Calu3 (cell line): ENCODE data around the gene ATG9A. TPM values are rescaled to one million over a fixed set of nuclear protein-coding genes. Genes with fewer than 3 reads are reported as not detected.
A peak's percentile ranks its signal among the peaks of the same experiment; 100 is the strongest.

ENCODE experiments used
- BruUV-seq: library from RNA; stranded (reverse); fragments of 400-500 nt; replicated peaks from 2 replicates; lab custom pipeline; 2021; lab: Mats Ljungman, UMichigan
- CTCF ChIA-PET: fragments of 300-600 bp; sonication (Branson Sonifier 250); formaldehyde crosslinking; loops from one replicate; lab custom pipeline; 2022; ENCODE audit warnings: antibody characterized with exemption; lab: Charles Lee
- DNase-seq: peaks from one replicate; pipeline ENCODE4 v3.0.0; 2022
- H3K27ac Mint-ChIP-seq: one replicate; pipeline ENCODE4 v1.8.0; 2022; ENCODE audit warnings: mixed read lengths; ENCODE audit not compliant: unreplicated experiment
- H3K27me3 Mint-ChIP-seq: one replicate; pipeline ENCODE4 v1.8.0; 2022; ENCODE audit warnings: mixed read lengths; ENCODE audit not compliant: unreplicated experiment
- H3K36me3 Mint-ChIP-seq: one replicate; pipeline ENCODE4 v1.8.0; 2022; ENCODE audit warnings: mild to moderate bottlenecking, moderate library complexity, mixed read lengths; ENCODE audit not compliant: insufficient read depth, unreplicated experiment
- H3K4me1 Mint-ChIP-seq: one replicate; pipeline ENCODE4 v1.8.0; 2022; ENCODE audit warnings: mild to moderate bottlenecking, low read depth, mixed read lengths; ENCODE audit not compliant: unreplicated experiment
- H3K4me3 Mint-ChIP-seq: one replicate; pipeline ENCODE4 v1.8.0; 2022; ENCODE audit warnings: mild to moderate bottlenecking, low read depth, moderate library complexity, mixed read lengths; ENCODE audit not compliant: unreplicated experiment
- H3K9me3 Mint-ChIP-seq: one replicate; pipeline ENCODE4 v1.8.0; 2022; ENCODE audit warnings: low read depth, mixed read lengths; ENCODE audit not compliant: unreplicated experiment
- intact Hi-C: fragments of 100-400 bp; cut with micrococcal nuclease; formaldehyde crosslinking; loops from one replicate; pipeline ENCODE4 v1.10.0; 2022; ENCODE audit not compliant: unreplicated experiment
- total RNA-seq: library from RNA; stranded (reverse); gene quantifications from 2 replicates; pipeline ENCODE4 v1.2.3, GENCODE V29; 2022
- TF ChIP-seq, protein P1 (sequence below): fragments of 200-600 bp; IDR thresholded peaks from one replicate; pipeline ENCODE4 v1.8.0; 2022; ENCODE audit warnings: antibody characterized with exemption; ENCODE audit not compliant: unreplicated experiment

ATG9A gene
- total RNA-seq, 1 experiment from 2014 or later = 42.4 TPM

DNA sequence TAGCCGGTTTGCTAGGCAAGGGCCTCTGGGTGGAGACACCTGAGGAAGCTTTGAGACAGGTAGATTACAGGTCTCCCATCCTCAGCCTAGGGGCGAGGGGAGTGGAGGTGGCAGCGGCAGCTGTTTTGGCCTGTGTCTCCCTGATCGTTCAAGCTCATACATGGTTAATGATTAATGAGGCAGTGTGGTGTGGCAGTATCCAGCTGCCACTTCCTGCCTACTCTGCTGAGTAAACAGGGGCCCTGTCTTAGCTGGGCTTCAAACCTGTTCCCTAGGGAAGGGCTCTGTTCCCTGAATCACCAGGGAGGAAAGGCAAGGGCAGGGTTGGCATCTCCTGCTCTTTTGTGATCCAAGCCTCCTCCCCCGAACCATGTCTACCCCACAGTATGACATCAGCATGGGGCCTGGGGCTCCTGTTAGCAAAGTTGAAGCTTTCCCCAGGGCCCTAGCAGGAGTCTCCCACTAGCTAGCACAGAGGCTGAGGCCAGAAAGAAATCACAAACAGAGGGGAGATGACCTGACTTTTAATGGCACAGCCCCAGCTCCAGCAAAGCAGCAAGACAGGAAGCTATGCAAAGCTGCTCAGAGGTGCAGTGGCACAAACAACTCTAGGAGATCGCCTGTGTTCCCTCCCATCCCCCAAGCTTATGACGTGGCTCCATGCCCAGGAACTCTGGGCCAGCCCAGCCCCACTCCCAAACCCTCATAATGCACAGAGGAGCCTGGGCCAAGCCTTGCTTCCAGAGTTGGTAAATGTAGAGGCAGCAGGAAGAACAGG, 20.0 kb upstream of the ATG9A start:
- TF ChIP-seq, protein P1, sequence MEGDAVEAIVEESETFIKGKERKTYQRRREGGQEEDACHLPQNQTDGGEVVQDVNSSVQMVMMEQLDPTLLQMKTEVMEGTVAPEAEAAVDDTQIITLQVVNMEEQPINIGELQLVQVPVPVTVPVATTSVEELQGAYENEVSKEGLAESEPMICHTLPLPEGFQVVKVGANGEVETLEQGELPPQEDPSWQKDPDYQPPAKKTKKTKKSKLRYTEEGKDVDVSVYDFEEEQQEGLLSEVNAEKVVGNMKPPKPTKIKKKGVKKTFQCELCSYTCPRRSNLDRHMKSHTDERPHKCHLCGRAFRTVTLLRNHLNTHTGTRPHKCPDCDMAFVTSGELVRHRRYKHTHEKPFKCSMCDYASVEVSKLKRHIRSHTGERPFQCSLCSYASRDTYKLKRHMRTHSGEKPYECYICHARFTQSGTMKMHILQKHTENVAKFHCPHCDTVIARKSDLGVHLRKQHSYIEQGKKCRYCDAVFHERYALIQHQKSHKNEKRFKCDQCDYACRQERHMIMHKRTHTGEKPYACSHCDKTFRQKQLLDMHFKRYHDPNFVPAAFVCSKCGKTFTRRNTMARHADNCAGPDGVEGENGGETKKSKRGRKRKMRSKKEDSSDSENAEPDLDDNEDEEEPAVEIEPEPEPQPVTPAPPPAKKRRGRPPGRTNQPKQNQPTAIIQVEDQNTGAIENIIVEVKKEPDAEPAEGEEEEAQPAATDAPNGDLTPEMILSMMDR = no peak
- H3K27me3 Mint-ChIP-seq = no peaks in the 10 kb centered on the region
- no TSS peak for BruUV-seq
- H3K9me3 Mint-ChIP-seq = no peaks in the 10 kb centered on the region
- H3K36me3 Mint-ChIP-seq = peaks cover 76% of the 10 kb centered on the region
- CTCF ChIA-PET = interaction anchor here (0.7 to 2.6 kb wide), 7 partner anchors 20 to 138 kb away, joined by 3 to 26 read pairs (median 5); partner anchors contain the start of genes ANKZF1, ATG9A, DNAJB2 and DNPEP
- H3K4me1 Mint-ChIP-seq = peaks cover 48% of the 10 kb centered on the region
- peak overlapping the region; percentile 96 for H3K27ac Mint-ChIP-seq
- peak overlapping the region; percentile 54 for H3K4me3 Mint-ChIP-seq
- peak; percentile 83 for DNase-seq
- intact Hi-C loops = loop anchor here (1.0 kb wide), 1 partner anchor 30 kb away; the partner anchor contains the start of gene DNAJB2

DNA sequence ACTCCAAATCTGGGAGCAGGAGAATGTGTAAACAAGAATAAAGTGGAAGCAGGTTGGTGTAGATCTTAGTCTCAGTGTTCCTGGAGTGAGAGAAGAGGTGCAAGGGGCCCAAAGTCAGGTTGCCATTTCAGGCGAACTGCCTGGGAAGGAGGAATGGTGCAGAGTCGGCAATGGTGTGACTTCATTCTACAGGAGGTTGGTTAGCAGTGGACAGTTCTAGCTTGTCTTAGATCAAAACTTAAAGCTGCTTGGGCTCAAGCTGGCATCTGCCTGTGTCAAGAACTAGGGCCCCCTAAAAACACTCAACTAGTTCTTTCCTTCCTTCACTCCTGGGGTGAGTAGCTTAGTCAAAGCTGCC, 19.4 kb upstream of the ATG9A start:
- no peaks in the 10 kb centered on the region for H3K27me3 Mint-ChIP-seq
- H3K36me3 Mint-ChIP-seq = peaks cover 71% of the 10 kb centered on the region
- intact Hi-C loops = loop anchor here (1.0 kb wide), 1 partner anchor 30 kb away; the partner anchor contains the start of gene DNAJB2
- no TSS peak for BruUV-seq
- H3K9me3 Mint-ChIP-seq = no peaks in the 10 kb centered on the region
- peaks cover 48% of the 10 kb centered on the region for H3K4me1 Mint-ChIP-seq
- TF ChIP-seq, protein P1 = no peak
- no peak for DNase-seq
- peak overlapping the region; percentile 54 for H3K4me3 Mint-ChIP-seq
- CTCF ChIA-PET = interaction anchor here (0.7 to 2.6 kb wide), 6 partner anchors 19 to 139 kb away, joined by 3 to 26 read pairs (median 5); partner anchors contain the start of genes ANKZF1, ATG9A, DNAJB2 and DNPEP
- peak overlapping the region; percentile 96 for H3K27ac Mint-ChIP-seq

DNA sequence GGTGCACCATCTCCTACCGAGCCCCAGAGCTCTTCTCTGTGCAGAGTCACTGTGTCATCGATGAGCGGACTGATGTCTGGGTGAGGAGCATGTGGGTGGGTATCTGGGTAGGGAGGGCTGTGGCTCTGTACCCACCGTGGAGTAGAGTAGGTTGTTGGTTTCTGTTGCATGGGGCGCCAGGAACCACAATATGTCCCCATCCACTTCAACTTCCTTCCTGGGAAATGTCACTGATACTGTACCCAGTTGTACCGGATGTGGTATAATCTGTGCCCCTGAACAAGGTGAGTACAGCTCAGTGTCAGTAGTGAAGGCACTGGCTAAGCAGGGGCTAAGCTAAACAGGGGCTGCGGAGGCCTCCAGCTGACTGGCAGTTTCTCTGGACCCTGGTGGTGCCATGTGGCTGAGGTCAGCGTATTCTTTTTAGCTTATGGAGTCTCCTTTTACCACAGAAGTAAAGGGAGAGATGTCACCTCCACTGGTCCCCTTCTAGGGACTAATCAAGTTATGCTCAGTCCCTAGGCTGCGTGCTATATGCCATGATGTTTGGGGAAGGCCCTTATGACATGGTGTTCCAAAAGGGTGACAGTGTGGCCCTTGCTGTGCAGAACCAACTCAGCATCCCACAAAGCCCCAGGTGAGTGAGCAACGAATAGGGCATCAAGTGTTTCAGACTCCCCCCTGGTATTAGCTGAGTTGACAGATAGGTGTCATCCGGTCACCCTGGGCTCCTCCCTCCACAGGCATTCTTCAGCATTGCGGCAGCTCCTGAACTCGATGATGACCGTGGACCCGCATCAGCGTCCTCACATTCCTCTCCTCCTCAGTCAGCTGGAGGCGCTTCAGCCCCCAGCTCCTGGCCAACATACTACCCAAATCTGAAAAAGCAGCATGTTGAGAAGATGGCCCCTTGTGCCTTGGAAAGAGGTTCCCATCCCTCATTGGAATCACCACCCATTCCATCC, 18.5 kb upstream of the ATG9A start:
- H3K4me3 Mint-ChIP-seq = peak overlapping the region; percentile 54
- intact Hi-C loops = no loop called here
- TF ChIP-seq, protein P1 = no peak
- CTCF ChIA-PET = interaction anchor here (2.2 to 2.6 kb wide), 2 partner anchors 31 to 47 kb away, joined by 16 to 26 read pairs; partner anchors contain the start of gene DNAJB2
- H3K27ac Mint-ChIP-seq = peak overlapping the region; percentile 96
- no TSS peak for BruUV-seq
- H3K9me3 Mint-ChIP-seq = no peaks in the 10 kb centered on the region
- H3K36me3 Mint-ChIP-seq = peaks cover 62% of the 10 kb centered on the region
- H3K27me3 Mint-ChIP-seq = no peaks in the 10 kb centered on the region
- no peak for DNase-seq
- peaks cover 48% of the 10 kb centered on the region for H3K4me1 Mint-ChIP-seq

DNA sequence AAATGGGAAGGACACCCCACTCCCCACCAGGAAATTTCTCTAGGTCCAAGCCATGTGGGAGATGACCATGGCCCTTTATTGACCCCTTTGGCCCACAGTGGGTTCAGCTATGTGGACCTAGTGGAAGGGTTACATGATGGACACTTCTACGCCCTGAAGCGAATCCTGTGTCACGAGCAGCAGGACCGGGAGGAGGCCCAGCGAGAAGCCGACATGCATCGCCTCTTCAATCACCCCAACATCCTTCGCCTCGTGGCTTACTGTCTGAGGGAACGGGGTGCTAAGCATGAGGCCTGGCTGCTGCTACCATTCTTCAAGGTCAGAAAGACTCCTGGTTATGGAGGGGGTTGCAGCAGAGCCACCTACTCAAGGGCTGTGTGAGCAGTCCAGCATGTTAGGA, 17.1 kb upstream of the ATG9A start:
- H3K27ac Mint-ChIP-seq = no peak overlapping the region
- peaks cover 50% of the 10 kb centered on the region for H3K36me3 Mint-ChIP-seq
- TF ChIP-seq, protein P1 = no peak
- H3K4me1 Mint-ChIP-seq = peaks cover 34% of the 10 kb centered on the region
- intact Hi-C loops = no loop called here
- BruUV-seq = no TSS peak
- CTCF ChIA-PET = interaction anchor here (1.0 kb wide), 1 partner anchor 32 kb away, joined by 3 read pairs; the partner anchor contains the start of gene DNAJB2
- no peak for DNase-seq
- peak overlapping the region; percentile 79 for H3K4me3 Mint-ChIP-seq
- H3K27me3 Mint-ChIP-seq = no peaks in the 10 kb centered on the region
- H3K9me3 Mint-ChIP-seq = no peaks in the 10 kb centered on the region
